ENCODE results near the gene RGPD8.
"Not testable (repeated sequence)": the region's sequence is repeated elsewhere in the genome, so short reads cannot be mapped to it uniquely, and the experiment has no call there.

The RGPD8 gene

GRCh38 chr2:112435716-112436431 lies 2.4 kb upstream of the RGPD8 start:
- not testable (repeated sequence) for DNase-seq (ENCODE audit: low spot score)

DNA sequence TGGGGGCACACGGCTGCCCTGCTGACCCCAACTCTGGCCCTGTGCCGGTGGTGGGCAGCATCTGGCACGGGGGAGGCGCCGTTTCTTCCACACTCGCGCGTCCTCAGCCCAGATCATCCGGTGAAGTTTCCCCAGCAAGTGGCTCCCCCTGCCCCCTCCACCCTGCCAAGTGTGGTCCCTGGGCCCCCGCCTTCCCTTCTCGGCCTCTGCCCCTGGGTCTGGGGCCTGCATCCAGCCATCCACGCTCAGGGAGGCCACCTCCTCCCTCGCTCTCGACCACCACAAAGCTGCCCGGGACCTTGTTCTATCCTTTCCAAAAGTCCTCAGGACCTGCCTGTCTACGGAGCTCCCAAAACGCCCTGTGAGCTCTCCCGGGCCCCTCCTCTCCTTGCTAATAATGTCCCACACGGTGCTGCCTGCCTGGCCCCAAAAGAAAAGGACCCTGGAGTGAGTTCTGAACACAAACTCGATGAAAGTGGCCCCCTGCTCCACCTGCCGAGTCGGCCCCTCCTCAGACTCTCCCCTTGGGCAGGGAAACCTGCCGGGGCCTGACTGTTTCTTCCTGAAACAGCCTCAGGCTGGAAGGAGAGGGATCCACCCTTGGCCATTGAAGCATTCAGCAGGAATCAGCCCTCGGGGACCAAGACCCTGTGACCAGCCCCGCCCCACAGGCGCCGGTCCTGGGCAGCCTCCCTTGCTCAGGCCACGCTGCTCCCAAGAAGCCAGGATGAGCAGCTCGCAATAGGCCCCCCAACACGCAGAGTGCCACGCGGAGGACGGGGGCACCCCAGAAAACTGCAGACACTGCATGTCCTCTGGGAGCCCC lies 1.7 kb upstream of the RGPD8 start:
- DNase-seq (ENCODE audit: low spot score): not testable (repeated sequence)

DNA sequence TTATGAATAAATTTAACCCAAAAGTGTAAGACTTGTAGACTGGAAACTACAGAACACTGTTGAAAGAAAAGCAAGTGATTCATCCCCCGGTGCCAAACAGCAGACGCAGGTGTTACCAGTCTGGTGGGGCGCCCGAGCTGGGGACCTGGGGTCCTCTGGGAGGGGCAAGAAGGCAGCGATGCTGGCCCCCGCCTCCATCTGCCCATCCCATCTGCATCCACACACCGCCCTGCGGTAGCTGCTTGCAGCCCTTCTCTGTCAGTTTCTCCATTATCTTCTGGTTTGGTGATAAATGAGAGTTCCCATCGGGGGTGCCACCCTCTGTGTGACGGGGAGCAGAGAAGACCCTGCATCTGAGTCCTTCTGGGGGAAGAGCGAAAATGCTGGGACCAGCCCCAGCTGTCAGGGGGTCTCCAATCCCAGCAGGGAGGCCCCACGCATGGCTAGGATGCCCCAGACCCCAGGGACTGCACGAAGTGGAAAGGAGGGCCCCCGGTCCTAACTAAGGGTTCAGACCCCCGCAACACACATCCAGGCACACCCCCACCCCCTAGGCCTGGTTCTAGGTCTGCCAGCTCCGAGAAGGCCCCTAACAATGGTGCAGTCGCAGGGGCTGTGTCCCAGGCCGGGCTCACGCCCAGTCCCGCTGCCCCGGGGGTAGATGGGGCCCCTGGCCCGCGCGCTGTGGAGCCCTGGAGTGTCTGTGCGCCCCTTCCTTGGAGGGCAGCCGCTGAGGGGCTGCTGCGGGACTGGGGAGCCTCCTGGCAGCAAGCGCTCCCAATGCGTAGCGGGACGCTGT lies 686 bp upstream of the RGPD8 start:
- no peak for DNase-seq (ENCODE audit: low spot score)

- not testable (repeated sequence) for DNase-seq (ENCODE audit: low spot score)
These were observed 538 bp downstream of the RGPD8 start for GRCh38 chr2:112432735-112433479.

DNA sequence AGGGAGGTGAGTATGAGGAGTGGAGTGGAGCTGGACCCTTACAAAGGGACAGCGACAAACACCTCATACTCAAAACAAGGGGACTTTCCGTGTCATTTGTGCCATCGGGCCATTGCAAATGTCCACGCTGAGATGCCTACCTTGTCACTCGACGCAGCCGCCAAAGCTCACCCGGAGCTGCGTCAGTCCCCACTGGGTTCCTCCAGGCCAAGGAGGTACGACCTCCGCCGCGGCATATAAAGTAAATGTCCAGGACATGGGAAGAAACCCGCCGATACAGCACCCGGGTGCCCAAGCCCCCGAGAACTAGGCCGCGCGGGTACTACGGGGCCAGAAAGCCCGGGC lies 1.1 kb downstream of the RGPD8 start:
- DNase-seq (ENCODE audit: low spot score): not testable (repeated sequence)

DNA sequence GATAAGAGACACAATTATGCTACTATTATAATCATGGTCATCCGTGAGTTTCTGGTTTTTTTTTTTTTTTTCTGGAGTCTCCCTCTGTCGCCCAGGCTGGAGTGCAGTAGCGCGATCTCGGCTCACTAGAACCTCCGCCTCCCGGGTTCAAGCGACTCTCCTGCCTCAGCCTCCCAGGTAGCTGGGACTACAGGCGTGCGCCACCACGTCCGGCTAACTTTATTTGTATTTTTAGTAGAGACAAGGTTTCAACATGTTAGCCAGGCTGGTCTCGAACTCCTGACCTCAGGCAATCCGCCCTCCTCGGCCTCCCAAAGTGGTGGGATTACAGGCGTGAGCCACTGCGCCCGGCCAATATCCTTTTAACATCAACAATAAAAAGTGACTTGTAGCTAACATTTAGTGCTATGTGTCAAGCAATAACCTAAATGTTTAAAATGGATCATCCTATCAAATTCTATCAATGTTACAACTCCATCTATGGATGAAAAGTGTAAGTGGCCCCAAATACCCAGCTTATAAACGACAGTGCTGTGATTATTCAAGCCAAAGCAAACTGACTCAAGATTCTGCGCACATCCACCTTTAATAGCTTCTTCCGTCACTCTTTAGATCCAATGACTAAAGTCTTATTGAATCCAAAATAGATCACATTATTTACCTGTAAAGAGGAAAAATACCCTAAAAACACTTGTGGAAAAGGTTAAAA lies 1.7 kb downstream of the RGPD8 start:
- DNase-seq (ENCODE audit: low spot score): not testable (repeated sequence)

DNA sequence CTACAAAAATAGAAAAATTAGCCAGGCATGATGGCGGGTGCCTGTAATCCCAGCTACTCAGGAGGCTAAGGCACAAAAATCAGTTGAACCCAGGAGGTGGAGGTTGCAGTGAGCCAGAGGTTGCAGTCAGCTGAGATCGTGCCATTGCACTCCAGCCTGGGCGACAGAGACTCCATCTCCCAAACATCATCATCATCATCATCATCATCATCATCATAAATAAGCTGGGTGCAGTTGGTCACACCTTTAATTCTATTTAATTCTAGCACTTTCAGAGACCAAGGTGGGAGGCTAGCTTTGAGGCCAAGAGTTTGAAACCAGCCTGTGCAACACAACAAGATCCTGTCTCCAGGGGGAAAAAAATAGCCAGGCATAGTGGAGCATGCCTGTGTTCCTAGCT lies 8.9 kb downstream of the RGPD8 start:
- not testable (repeated sequence) for DNase-seq (ENCODE audit: low spot score)

GRCh38 chr2:112416860-112417259 lies 16.6 kb downstream of the RGPD8 start:
- DNase-seq (ENCODE audit: low spot score): not testable (repeated sequence)

- not testable (repeated sequence) for DNase-seq (ENCODE audit: low spot score)
These were observed 73.4 kb downstream of the RGPD8 start for GRCh38 chr2:112360055-112360454.

DNA sequence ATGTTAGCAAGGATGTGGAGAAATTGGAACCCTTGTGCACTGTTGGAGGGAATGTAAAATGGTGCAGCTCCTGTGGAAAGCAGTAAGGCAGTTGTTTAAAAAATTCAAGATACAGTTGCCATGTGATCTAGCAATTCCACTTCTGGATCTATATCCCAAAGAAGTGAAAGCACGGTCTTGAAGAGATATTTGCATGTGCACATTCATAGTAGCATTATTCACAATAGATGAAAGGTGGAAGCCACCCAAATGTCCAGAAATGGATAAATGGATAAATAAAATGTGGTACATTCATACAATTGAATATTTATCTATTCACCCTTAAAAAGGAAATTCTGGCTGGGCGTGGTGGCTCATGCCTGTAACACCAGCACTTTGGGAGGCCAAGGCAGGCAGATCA lies 79.1 kb downstream of the RGPD8 start:
- not testable (repeated sequence) for DNase-seq (ENCODE audit: low spot score)

DNA sequence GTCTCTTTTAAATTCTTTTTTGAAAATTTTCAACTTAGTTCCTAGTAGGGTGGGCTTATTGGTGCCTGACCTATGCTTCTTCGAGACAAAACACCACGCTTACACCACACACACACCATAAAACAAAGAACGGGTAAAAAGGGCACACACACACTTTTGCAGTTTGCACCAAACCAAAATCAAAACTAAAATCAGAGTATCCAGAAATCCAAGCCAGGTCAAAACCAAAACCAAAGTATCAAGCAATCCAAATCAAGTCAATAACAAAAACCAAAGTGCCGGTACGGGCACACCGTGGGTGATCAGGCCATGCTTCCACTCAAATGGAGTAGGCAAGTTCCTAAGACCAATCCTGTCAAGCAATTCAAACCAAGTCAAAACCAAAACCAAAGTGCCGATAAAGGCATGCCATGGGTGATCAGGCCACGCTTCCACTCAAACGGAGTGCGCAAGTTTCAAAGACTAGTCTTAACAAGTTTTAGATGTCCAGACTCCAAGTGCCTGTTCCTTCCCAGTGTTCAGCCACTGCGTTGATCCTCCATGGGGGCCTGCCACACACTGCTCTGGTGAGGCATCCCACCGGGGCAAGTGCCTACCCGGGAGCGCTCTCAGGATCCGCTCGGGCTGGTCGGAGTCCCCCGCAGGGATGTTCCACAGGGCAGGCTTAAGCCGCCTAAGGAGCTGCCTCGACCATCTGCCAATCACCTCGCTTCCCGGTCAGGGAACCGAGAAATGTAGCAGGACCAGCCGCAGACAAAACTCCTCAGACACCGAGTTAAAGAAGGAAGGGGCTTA lies 80.4 kb downstream of the RGPD8 start:
- DNase-seq (ENCODE audit: low spot score): not testable (repeated sequence)

GRCh38 chr2:112352292-112352691 lies 81.2 kb downstream of the RGPD8 start:
- not testable (repeated sequence) for DNase-seq (ENCODE audit: low spot score)

- DNase-seq (ENCODE audit: low spot score): no peak
These were observed 88.1 kb downstream of the RGPD8 start for GRCh38 chr2:112345030-112346027.

GRCh38 chr2:112343827-112344585 lies 89.4 kb downstream of the RGPD8 start:
- no peak for DNase-seq (ENCODE audit: low spot score)

DNA sequence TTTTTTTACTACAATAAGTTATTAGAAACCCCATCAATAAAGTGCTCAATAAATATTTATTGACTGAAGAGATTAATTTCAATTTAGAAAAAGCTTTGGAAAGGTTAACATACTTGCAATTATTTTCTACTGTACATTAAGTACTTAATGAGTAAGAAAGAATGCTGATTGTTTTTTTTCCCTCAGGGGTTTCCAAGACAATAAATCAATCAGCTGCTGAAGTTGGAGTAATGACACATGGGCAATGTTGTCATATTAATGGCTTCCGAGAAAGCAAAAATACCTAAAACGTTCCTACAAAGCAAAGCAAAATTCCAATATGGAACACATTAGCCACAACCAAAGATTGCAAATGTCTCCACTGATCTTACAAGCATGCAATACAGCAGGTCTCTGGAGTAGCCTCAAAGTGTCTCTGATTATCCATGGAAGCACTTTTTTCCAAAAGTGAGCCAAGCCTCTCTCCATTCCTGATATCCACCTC lies 91.3 kb downstream of the RGPD8 start:
- DNase-seq (ENCODE audit: low spot score): no peak

- no peak for DNase-seq (ENCODE audit: low spot score)
These were observed 92.8 kb downstream of the RGPD8 start for GRCh38 chr2:112340475-112341267.

GRCh38 chr2:112339986-112340385 lies 93.5 kb downstream of the RGPD8 start:
- no peak for DNase-seq (ENCODE audit: low spot score)
